SK-N-MC (cell line): ENCODE results near the gene OVOL3.

ENCODE experiments used
- DNase-seq: peaks from one replicate; pipeline ENCODE4 v3.0.0-alpha.2; 2011; ENCODE audit warnings: low read depth, low spot score
- H3K27ac ChIP-seq: fragments of 200-600 bp; sonication (generic); 2 replicates; pipeline ENCODE4 v1.5.1; 2016; ENCODE audit warnings: mixed run types
- H3K36me3 ChIP-seq: fragments of 200-600 bp; sonication (generic); 2 replicates; pipeline ENCODE4 v1.6.1; 2017; ENCODE audit warnings: antibody characterized with exemption, low read length, mixed read lengths; ENCODE audit not compliant: insufficient read depth
- H3K4me3 ChIP-seq: fragments of 200-600 bp; sonication (generic); 2 replicates; pipeline ENCODE4 v1.5.1; 2016
- H3K9ac ChIP-seq: fragments of 200-600 bp; sonication (generic); 2 replicates; pipeline ENCODE4 v1.8.0; 2017; ENCODE audit warnings: mixed run types, mixed read lengths; ENCODE audit not compliant: insufficient read length
- H3K9me3 ChIP-seq: fragments of 200-600 bp; sonication (generic); 2 replicates; pipeline ENCODE4 v1.6.1; 2017; ENCODE audit warnings: low read depth, mild to moderate bottlenecking, antibody characterized with exemption, low read length, moderate library complexity, mixed read lengths
- EZH2 ChIP-seq: fragments of 200-600 bp; sonication (generic); IDR thresholded peaks from one replicate; pipeline ENCODE4 v1.6.1; 2017; ENCODE audit warnings: antibody characterized with exemption
- FOXP2 ChIP-seq: optimal IDR thresholded peaks from 2 replicates; pipeline ENCODE3; 2011; ENCODE audit warnings: mild to moderate bottlenecking, moderate library complexity; ENCODE audit not compliant: insufficient read depth; ENCODE audit errors: extremely low read length, control extremely low read depth
- POLR2AphosphoS5 ChIP-seq: IDR thresholded peaks from 2 replicates; pipeline ENCODE4 v1.6.1; 2012; ENCODE audit warnings: mild to moderate bottlenecking, low read depth, low read length, borderline replicate concordance

The OVOL3 gene

DNA sequence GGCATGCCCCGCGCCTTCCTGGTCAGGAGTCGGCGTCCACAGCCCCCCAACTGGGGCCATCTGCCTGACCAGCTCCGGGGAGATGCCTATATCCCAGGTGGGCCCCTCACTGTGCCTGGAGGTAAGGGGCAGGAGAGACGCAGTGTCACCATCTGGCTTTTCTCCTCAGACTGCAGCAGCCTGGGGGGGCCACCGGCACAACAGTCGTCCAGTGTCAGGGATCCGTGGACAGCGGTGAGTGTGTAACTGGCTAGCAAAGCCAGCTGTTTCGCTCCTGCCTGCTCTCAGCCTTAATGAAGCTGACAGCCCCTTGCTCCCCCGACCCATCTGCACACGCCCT lies 227 bp downstream of the OVOL3 start:
- TF ChIP-seq EZH2 (no peak), FOXP2 (no peak), POLR2AphosphoS5 (no peak)
- Histone ChIP-seq H3K9me3 (no peaks in the 10 kb centered on the region), H3K4me3 (no peak overlapping the region), H3K27ac (no peak overlapping the region), H3K36me3 (peaks cover 7% of the 10 kb centered on the region; the same call in 1 of the 2 replicates), H3K9ac (no peak overlapping the region)
- DNase-seq, result no peak

GRCh38 chr19:36112678-36113077 lies 1.7 kb downstream of the OVOL3 start:
- Histone ChIP-seq H3K9ac (no peak overlapping the region), H3K27ac (no peak overlapping the region), H3K36me3 (peaks cover 11% of the 10 kb centered on the region; the same call in 1 of the 2 replicates), H3K9me3 (no peaks in the 10 kb centered on the region), H3K4me3 (no peak overlapping the region)
- TF ChIP-seq POLR2AphosphoS5, result no peak
- TF ChIP-seq EZH2, result no peak
- TF ChIP-seq FOXP2, result no peak
- DNase-seq, result no peak

- Histone ChIP-seq H3K9ac (peak overlapping the region; percentile 89), H3K9me3 (no peaks in the 10 kb centered on the region), H3K4me3 (peak overlapping the region; percentile 97), H3K27ac (no peak overlapping the region), H3K36me3 (peaks cover 13% of the 10 kb centered on the region; the same call in 1 of the 2 replicates)
- no peak for DNase-seq
- TF ChIP-seq FOXP2 (no peak), POLR2AphosphoS5 (no peak), EZH2 (no peak)
These were observed 2.5 kb downstream of the OVOL3 start for GRCh38 chr19:36113425-36113824.

DNA sequence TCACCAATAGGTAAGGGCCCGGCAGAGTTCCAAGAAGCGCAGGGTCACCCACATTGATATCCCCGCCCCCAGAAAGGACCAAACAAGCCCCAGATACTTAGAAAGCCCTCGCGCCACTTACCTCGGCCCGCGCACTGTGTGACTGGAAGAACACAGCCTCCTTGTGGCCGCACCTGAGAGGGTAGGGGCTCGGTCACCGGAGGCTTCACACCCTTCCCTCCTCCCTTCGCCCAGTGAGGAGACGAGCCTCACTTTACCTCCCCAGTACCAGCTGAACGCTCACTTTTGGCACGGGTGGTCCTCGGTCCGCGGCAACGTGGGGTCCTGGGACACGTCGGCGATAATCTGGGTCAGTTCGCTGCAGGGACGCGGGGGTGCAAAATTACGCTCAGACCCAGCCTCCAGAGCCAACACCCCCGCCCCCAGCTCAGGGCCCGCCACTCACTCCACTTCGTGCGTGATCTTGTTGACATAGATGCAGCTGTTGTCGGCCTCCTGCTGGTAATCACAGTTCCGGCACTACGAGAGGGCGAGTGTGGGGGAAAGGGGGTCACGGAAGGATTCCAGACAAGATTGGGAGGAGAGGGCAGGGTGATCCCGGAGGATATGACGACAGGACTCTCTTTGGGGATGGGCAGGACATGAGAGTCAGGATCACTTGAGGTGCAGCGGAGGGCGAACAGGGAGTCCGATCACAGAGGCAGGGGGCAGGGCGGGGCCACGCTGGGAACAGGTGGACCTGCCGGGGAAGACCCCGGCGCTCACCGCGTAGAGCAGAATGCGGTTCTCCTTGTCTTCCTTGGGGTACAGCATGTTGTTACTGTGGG lies 3.2 kb downstream of the OVOL3 start:
- no peak for TF ChIP-seq EZH2
- TF ChIP-seq FOXP2, result no peak
- TF ChIP-seq POLR2AphosphoS5, result no peak
- Histone ChIP-seq H3K36me3 (peaks cover 13% of the 10 kb centered on the region; the same call in 1 of the 2 replicates), H3K27ac (peak overlapping the region; percentile 66; the same call in 1 of the 2 replicates), H3K9ac (peak overlapping the region; percentile 89), H3K9me3 (no peaks in the 10 kb centered on the region), H3K4me3 (peak overlapping the region; percentile 97)
- DNase-seq, result no peak

- peaks cover 13% of the 10 kb centered on the region; the same call in 1 of the 2 replicates for H3K36me3 ChIP-seq
- DNase-seq, result peak; percentile 98
- H3K27ac ChIP-seq, result peak within 1 kb of the TSS; percentile 66
- H3K9me3 ChIP-seq, result no peaks in the 10 kb centered on the region
- peak within 1 kb of the TSS; percentile 89 for H3K9ac ChIP-seq
- peak within 1 kb of the TSS; percentile 97 for H3K4me3 ChIP-seq
- TF ChIP-seq EZH2 (no peak), POLR2AphosphoS5 (peak; percentile 84), FOXP2 (peak; percentile 10)
These were observed 3.9 kb downstream of the OVOL3 start, which contains the start of gene POLR2I for GRCh38 chr19:36114721-36115452. Gene POLR2I (minus strand): TSS chr19:36114875. CDS start chr19:36114856, 19 bp downstream.

GRCh38 chr19:36115453-36116343 lies 4.8 kb downstream of the OVOL3 start, which contains the start of gene TBCB:
Gene TBCB (plus strand): TSS chr19:36115468. CDS start chr19:36115561, 93 bp downstream.
- peaks cover 13% of the 10 kb centered on the region; the same call in 1 of the 2 replicates for H3K36me3 ChIP-seq
- TF ChIP-seq FOXP2 (no peak), EZH2 (no peak), POLR2AphosphoS5 (no peak; the same call in 1 of the 2 replicates)
- DNase-seq, result no peak

DNA sequence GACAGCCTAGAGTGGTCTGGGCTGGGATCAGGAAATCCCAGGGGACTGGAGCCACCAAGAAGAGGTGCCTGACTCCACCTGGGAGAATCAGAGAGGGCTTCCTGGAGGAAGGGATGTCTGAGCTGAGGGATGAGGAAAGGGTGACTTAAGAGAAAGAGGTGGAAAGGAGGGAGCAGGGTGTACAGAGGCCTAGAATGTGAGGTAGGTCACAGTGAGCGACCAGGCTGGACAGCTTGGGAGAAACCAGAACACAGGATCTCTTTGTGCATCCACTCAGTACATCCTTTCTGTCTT lies 5.3 kb downstream of the OVOL3 start:
- Histone ChIP-seq H3K36me3 (peaks cover 13% of the 10 kb centered on the region; the same call in 1 of the 2 replicates), H3K27ac (no peak overlapping the region), H3K9ac (no peak overlapping the region), H3K4me3 (peak overlapping the region; percentile 97), H3K9me3 (no peaks in the 10 kb centered on the region)
- DNase-seq, result no peak
- TF ChIP-seq FOXP2 (no peak), POLR2AphosphoS5 (no peak), EZH2 (no peak)

More at GRCh38 chr19:36115453-36116343, 4.8 kb downstream of the OVOL3 start, which contains the start of gene TBCB:
- Histone ChIP-seq H3K9me3 (no peaks in the 10 kb centered on the region), H3K9ac (peak within 1 kb of the TSS; percentile 89), H3K27ac (peak within 1 kb of the TSS; percentile 66), H3K4me3 (peak within 1 kb of the TSS; percentile 97)
